NCI-H2171 (cell line): ENCODE data around the gene SPSB3.

Source experiments
- DNase-seq: peaks from one replicate; lab custom pipeline; 2025; lab: John Stamatoyannopoulos, UW

The SPSB3 gene

GRCh38 chr16:1775006-1775845 is 7.1 kb downstream of the SPSB3 start:
- no peak for DNase-seq

GRCh38 chr16:1774448-1774780 is 8.0 kb downstream of the SPSB3 start:
- no peak for DNase-seq

- no peak for DNase-seq
Observed at GRCh38 chr16:1773703-1774447, 8.5 kb downstream of the SPSB3 start.

GRCh38 chr16:1772908-1773702 is 9.3 kb downstream of the SPSB3 start, which contains the start of gene MRPS34:
Gene MRPS34 (minus strand): TSS chr16:1773134. CDS start chr16:1773119, 15 bp downstream.
- peak; percentile 87 for DNase-seq

GRCh38 chr16:1772362-1772907 is 9.9 kb downstream of the SPSB3 start, which contains the start of gene EME2:
Gene EME2 (plus strand): TSS chr16:1772810. CDS start chr16:1773228, 418 bp downstream.
- peak; percentile 27 for DNase-seq

GRCh38 chr16:1771864-1772361 is 10.5 kb downstream of the SPSB3 start:
- no peak for DNase-seq

GRCh38 chr16:1771188-1771863 is 11.0 kb downstream of the SPSB3 start, which contains the start of gene NME3:
Gene NME3 (minus strand): TSS chr16:1771543. CDS start chr16:1771534, 9 bp downstream.
- DNase-seq: peak; percentile 53

GRCh38 chr16:1770328-1771187 is 11.8 kb downstream of the SPSB3 start:
- DNase-seq: no peak

- no peak for DNase-seq
Observed at GRCh38 chr16:1769402-1770300, 12.7 kb downstream of the SPSB3 start.

GRCh38 chr16:1768767-1769401 is 13.5 kb downstream of the SPSB3 start:
- DNase-seq: no peak

- no peak for DNase-seq
Observed at GRCh38 chr16:1768061-1768766, 14.2 kb downstream of the SPSB3 start.

GRCh38 chr16:1767116-1767994 is 15.0 kb downstream of the SPSB3 start:
- no peak for DNase-seq

GRCh38 chr16:1766701-1767100 is 15.7 kb downstream of the SPSB3 start:
- no peak for DNase-seq

GRCh38 chr16:1766231-1766630 is 16.1 kb downstream of the SPSB3 start:
- DNase-seq: no peak

GRCh38 chr16:1765826-1766225 is 16.5 kb downstream of the SPSB3 start:
- no peak for DNase-seq

- no peak for DNase-seq
Observed at GRCh38 chr16:1764971-1765370, 17.4 kb downstream of the SPSB3 start.
